PC-9 (cell line): Measurements from ENCODE around the gene MAGI2. TPM values are rescaled to one million over a fixed set of nuclear protein-coding genes. Genes with fewer than 3 reads are reported as not detected.
"Not testable (repeated sequence)": the region's sequence is repeated elsewhere in the genome, so short reads cannot be mapped to it uniquely, and the experiment has no call there.

ENCODE experiments used
- BruUV-seq: library from RNA; stranded (reverse); fragments of 400-500 nt; replicated peaks from 2 replicates; lab custom pipeline; 2021; lab: Mats Ljungman, UMichigan
- CTCF ChIA-PET: fragments of 300-600 bp; sonication (Branson Sonifier 250); formaldehyde crosslinking; loops from one replicate; lab custom pipeline; 2022; ENCODE audit warnings: antibody characterized with exemption; lab: Charles Lee
- POLR2A ChIA-PET: fragments of 300-600 bp; sonication (Branson Sonifier 250); formaldehyde crosslinking; loops from one replicate; lab custom pipeline; 2022; ENCODE audit warnings: antibody characterized with exemption; ENCODE audit not compliant: unreplicated experiment; lab: Charles Lee
- DNase-seq, 2 experiments: peaks; one replicate each; pipeline versions ENCODE4 v3.0.0 to v3.0.0-alpha.2; 2015 to 2022; ENCODE audit warnings: mixed read lengths in 1 of 2
- H2AFZ ChIP-seq: fragments of 200-600 bp; sonication (generic); 2 replicates; pipeline ENCODE4 v1.8.1; 2017; ENCODE audit warnings: antibody characterized with exemption
- H3F3A ChIP-seq: fragments of 200-600 bp; sonication (generic); 2 replicates; pipeline ENCODE4 v1.8.1; 2017; ENCODE audit warnings: antibody characterized with exemption, mild to moderate bottlenecking, low read depth; ENCODE audit not compliant: insufficient read depth
- H3K27ac ChIP-seq: fragments of 200-600 bp; sonication (generic); 2 replicates; pipeline ENCODE4 v1.6.1; 2016; ENCODE audit warnings: mixed run types
- H3K27me3 ChIP-seq: fragments of 200-600 bp; sonication (generic); 2 replicates; pipeline ENCODE4 v1.6.1; 2016; ENCODE audit warnings: low read depth, mixed run types; ENCODE audit not compliant: insufficient read depth
- H3K36me3 ChIP-seq: fragments of 200-600 bp; sonication (generic); 2 replicates; pipeline ENCODE4 v1.6.1; 2016; ENCODE audit warnings: low read depth, mixed run types
- H3K4me1 ChIP-seq: fragments of 200-600 bp; sonication (generic); replicated peaks from 2 replicates; pipeline ENCODE4 v1.6.1; 2016; ENCODE audit warnings: mixed run types; ENCODE audit not compliant: insufficient read depth
- H3K4me2 ChIP-seq: fragments of 200-600 bp; sonication (generic); 2 replicates; pipeline ENCODE4 v1.6.1; 2017; ENCODE audit warnings: mixed run types
- H3K4me3 ChIP-seq: fragments of 200-600 bp; sonication (generic); 2 replicates; pipeline ENCODE4 v1.6.1; 2016; ENCODE audit warnings: mixed run types
- H3K79me2 ChIP-seq: fragments of 200-600 bp; sonication (generic); 2 replicates; pipeline ENCODE4 v1.6.1; 2017; ENCODE audit warnings: low read depth, mixed run types
- H3K9me2 ChIP-seq: fragments of 200-600 bp; sonication (generic); 2 replicates; pipeline ENCODE4 v1.8.1; 2017; ENCODE audit warnings: mild to moderate bottlenecking; ENCODE audit not compliant: insufficient read depth
- H3K9me3 ChIP-seq: fragments of 200-600 bp; sonication (generic); 2 replicates; pipeline ENCODE4 v1.8.1; 2016; ENCODE audit warnings: low read depth; ENCODE audit not compliant: insufficient read depth
- H4K20me1 ChIP-seq: fragments of 200-600 bp; sonication (generic); 2 replicates; pipeline ENCODE4 v1.8.1; 2017; ENCODE audit not compliant: insufficient read depth
- EZH2 ChIP-seq: fragments of 200-600 bp; sonication (generic); IDR thresholded peaks from 2 replicates; pipeline ENCODE4 v1.8.0; 2017; ENCODE audit warnings: antibody characterized with exemption, low read depth
- intact Hi-C: fragments of 100-400 bp; cut with micrococcal nuclease; formaldehyde crosslinking; loops from one replicate; pipeline ENCODE4 v1.10.0; 2022; ENCODE audit not compliant: unreplicated experiment
- total RNA-seq: library from RNA; stranded (reverse); gene quantifications from 2 replicates; pipeline ENCODE4 v1.2.3, GENCODE V29; 2021
- TF ChIP-seq, protein P1 (sequence below): fragments of 200-600 bp; sonication (generic); conservative IDR thresholded peaks from 2 replicates; pipeline ENCODE4 v1.6.1; 2017; ENCODE audit warnings: mixed run types, antibody characterized with exemption, mild to moderate bottlenecking, moderate library complexity

MAGI2 gene
- total RNA-seq, 1 experiment from 2014 or later = 0.92 TPM

DNA sequence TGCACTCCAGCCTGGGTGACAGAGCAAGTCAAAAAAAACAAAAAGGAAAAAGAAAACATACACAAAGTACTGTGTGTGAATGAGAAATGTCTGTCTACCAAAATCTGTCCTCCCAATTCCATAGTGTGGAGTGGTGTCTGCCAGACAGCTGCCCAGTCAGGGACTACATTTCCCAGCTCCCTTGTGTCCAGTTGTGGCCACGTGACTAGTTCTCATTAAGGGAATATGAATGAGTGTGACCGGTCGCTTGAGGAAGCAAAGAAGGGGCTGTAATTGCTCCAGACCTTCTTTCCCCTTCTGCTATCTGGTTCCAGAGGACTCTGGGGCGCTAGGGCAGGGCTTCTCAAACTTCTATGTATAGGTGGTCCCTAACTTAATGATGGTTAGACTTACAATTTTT lies 1450.8 kb downstream of the MAGI2 start:
- no TSS peak for BruUV-seq
- Histone ChIP-seq H3K9me3 (no peaks in the 10 kb centered on the region), H3F3A (no peaks in the 10 kb centered on the region), H3K9me2 (no peaks in the 10 kb centered on the region), H4K20me1 (no peaks in the 10 kb centered on the region), H3K4me2 (no peak overlapping the region), H3K27ac (no peak overlapping the region), H3K4me1 (no peaks in the 10 kb centered on the region), H3K4me3 (no peak overlapping the region), H2AFZ (no peak overlapping the region), H3K27me3 (no peaks in the 10 kb centered on the region), H3K36me3 (no peaks in the 10 kb centered on the region), H3K79me2 (no peaks in the 10 kb centered on the region)
- TF ChIP-seq, protein P1, sequence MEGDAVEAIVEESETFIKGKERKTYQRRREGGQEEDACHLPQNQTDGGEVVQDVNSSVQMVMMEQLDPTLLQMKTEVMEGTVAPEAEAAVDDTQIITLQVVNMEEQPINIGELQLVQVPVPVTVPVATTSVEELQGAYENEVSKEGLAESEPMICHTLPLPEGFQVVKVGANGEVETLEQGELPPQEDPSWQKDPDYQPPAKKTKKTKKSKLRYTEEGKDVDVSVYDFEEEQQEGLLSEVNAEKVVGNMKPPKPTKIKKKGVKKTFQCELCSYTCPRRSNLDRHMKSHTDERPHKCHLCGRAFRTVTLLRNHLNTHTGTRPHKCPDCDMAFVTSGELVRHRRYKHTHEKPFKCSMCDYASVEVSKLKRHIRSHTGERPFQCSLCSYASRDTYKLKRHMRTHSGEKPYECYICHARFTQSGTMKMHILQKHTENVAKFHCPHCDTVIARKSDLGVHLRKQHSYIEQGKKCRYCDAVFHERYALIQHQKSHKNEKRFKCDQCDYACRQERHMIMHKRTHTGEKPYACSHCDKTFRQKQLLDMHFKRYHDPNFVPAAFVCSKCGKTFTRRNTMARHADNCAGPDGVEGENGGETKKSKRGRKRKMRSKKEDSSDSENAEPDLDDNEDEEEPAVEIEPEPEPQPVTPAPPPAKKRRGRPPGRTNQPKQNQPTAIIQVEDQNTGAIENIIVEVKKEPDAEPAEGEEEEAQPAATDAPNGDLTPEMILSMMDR = no peak
- TF ChIP-seq EZH2 = no peak
- CTCF ChIA-PET = interaction anchor here (0.6 kb wide), 1 partner anchor 152 kb away, joined by 3 read pairs; no protein-coding TSS in a partner anchor
- no peak for DNase-seq
- intact Hi-C loops = no loop called here
- POLR2A ChIA-PET = no interaction called here

DNA sequence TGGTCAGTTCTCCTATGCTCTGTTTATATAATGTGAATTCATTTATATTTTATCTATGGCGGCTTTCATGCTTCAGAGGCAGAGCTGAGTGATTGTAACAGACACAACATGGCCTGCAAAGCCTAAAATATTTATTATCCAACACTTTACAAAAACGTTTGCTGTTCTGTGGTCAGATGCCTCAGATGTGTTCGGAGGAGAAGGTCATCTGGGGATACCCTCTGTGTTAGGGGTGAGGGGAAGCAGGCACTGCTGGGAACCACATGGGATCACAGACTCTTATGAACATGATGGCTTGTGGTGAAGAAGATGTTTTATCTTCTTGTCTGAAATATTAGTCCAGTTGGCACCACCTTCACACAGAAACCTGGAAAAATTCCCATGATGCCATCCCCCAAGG lies 1451.4 kb downstream of the MAGI2 start:
- no peak overlapping the region for H3K4me2 ChIP-seq
- intact Hi-C loops = no loop called here

DNA sequence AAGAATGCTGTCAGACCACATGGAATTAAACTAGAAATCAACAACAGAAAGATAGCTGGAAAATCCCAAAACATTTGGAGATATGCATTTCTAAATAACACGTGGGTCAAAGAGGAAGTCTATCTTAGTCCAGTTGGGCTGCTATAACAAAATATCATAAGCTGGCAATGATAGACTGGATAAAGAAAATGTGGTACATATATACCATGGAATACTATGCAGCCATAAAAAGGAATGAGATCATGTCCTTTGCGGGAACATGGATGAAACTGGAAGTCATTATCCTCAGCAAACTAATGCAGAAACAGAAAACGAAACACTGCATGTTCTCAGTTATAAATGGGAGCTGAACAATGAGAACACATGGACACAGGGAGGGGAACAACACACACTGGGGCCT lies 1454.3 kb downstream of the MAGI2 start:
- H3K79me2 ChIP-seq, H3K4me3 ChIP-seq, POLR2A ChIA-PET, intact Hi-C loops, H3K27me3 ChIP-seq, H3K9me3 ChIP-seq, H3K4me2 ChIP-seq, BruUV-seq, H3F3A ChIP-seq, H3K4me1 ChIP-seq, H2AFZ ChIP-seq, H3K36me3 ChIP-seq, H4K20me1 ChIP-seq, H3K9me2 ChIP-seq, DNase-seq, H3K27ac ChIP-seq: not testable (repeated sequence)
- CTCF ChIA-PET = interaction anchor here (0.6 kb wide), 1 partner anchor 237 kb away, joined by 4 read pairs; no protein-coding TSS in a partner anchor

More for the DNA sequence above, 1451.4 kb downstream of the MAGI2 start:
- H3K27me3 ChIP-seq = no peaks in the 10 kb centered on the region
- H3K4me1 ChIP-seq = no peaks in the 10 kb centered on the region
- no peak overlapping the region for H2AFZ ChIP-seq
- no peaks in the 10 kb centered on the region for H3K79me2 ChIP-seq
- TF ChIP-seq EZH2 = no peak
- TF ChIP-seq, protein P1 = no peak
- ChIA-PET POLR2A (no interaction called here), CTCF (no interaction called here)
- H3K9me2 ChIP-seq = no peaks in the 10 kb centered on the region
- no TSS peak for BruUV-seq
- H3K9me3 ChIP-seq = no peaks in the 10 kb centered on the region
- no peaks in the 10 kb centered on the region for H4K20me1 ChIP-seq
- no peak overlapping the region for H3K27ac ChIP-seq
- H3K4me3 ChIP-seq = no peak overlapping the region
- no peaks in the 10 kb centered on the region for H3K36me3 ChIP-seq
- DNase-seq = no peak
- H3F3A ChIP-seq = no peaks in the 10 kb centered on the region

DNA sequence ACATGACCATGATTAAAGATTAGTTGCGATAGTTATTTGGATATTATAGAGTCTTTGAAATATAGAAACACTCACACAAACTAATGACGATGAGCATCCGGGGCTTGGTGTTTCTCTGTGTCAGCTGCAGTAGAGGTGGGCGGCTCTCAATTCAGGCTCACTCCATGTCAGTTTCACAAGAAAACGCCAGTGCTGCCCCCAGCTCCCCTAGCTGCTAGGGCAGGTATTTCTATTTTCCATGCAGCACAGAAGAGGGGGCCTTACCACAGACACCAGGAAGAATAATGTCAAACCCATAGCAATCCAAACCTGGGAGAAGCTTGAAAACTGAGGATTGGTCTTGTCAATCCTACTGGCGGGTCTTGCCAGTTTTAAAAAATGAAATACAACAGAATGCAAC lies 1457.8 kb downstream of the MAGI2 start:
- H3K4me3 ChIP-seq = no peak overlapping the region
- POLR2A ChIA-PET = no interaction called here
- no peaks in the 10 kb centered on the region for H3K27me3 ChIP-seq
- TF ChIP-seq, protein P1 = no peak
- TF ChIP-seq EZH2 = no peak
- no peaks in the 10 kb centered on the region for H3K9me2 ChIP-seq
- no peaks in the 10 kb centered on the region for H3K36me3 ChIP-seq
- no peak overlapping the region for H3K4me2 ChIP-seq
- H3K4me1 ChIP-seq = no peaks in the 10 kb centered on the region
- no TSS peak for BruUV-seq
- no peaks in the 10 kb centered on the region for H3K79me2 ChIP-seq
- intact Hi-C loops = no loop called here
- DNase-seq = no peak
- CTCF ChIA-PET = no interaction called here
- no peaks in the 10 kb centered on the region for H3K9me3 ChIP-seq
- no peak overlapping the region for H3K27ac ChIP-seq
- H4K20me1 ChIP-seq = no peaks in the 10 kb centered on the region
- no peak overlapping the region for H2AFZ ChIP-seq
- H3F3A ChIP-seq = no peaks in the 10 kb centered on the region
